GM18951 (cell line): Measurements from ENCODE around the gene OR52K1.
"Not testable (repeated sequence)": the region's sequence is repeated elsewhere in the genome, so short reads cannot be mapped to it uniquely, and the experiment has no call there.

Experiments
- POLR2A ChIP-seq: IDR thresholded peaks from 4 replicates; pipeline ENCODE4 v1.6.1; 2011; ENCODE audit warnings: mild to moderate bottlenecking; ENCODE audit not compliant: insufficient read length, insufficient read depth; ENCODE audit errors: extremely low read depth
- in situ Hi-C: fragments of 300-500 bp; cut with MboI; formaldehyde crosslinking; loops from one replicate; pipeline ENCODE4 v1.12.0; 2022; ENCODE audit warnings: low sequenced_read_pairs, mixed read lengths, inconsistent platforms; ENCODE audit not compliant: unreplicated experiment

OR52K1 gene

GRCh38 chr11:4496557-4497248, 14.3 kb downstream of the OR52K1 start:
- in situ Hi-C loops = loop anchor here (10.0 kb wide), 1 partner anchor 302 kb away; no protein-coding TSS in a partner anchor
- no peak for TF ChIP-seq POLR2A

GRCh38 chr11:4508886-4509285, 26.4 kb downstream of the OR52K1 start:
- in situ Hi-C loops = no loop called here
- no peak for TF ChIP-seq POLR2A

- no peak for TF ChIP-seq POLR2A
Measured at GRCh38 chr11:4511282-4512245, 29.1 kb downstream of the OR52K1 start.

GRCh38 chr11:4514196-4514595, 31.8 kb downstream of the OR52K1 start:
- in situ Hi-C loops = no loop called here
- TF ChIP-seq POLR2A = no peak

More at GRCh38 chr11:4511282-4512245, 29.1 kb downstream of the OR52K1 start:
- in situ Hi-C loops = no loop called here

GRCh38 chr11:4522339-4522738, 39.9 kb downstream of the OR52K1 start:
- no peak for TF ChIP-seq POLR2A
- in situ Hi-C loops = no loop called here

GRCh38 chr11:4522752-4523151, 40.3 kb downstream of the OR52K1 start:
- TF ChIP-seq POLR2A = no peak
- in situ Hi-C loops = no loop called here

GRCh38 chr11:4523666-4524065, 41.2 kb downstream of the OR52K1 start:
- in situ Hi-C loops = no loop called here
- no peak for TF ChIP-seq POLR2A

GRCh38 chr11:4527926-4528325, 45.5 kb downstream of the OR52K1 start:
- in situ Hi-C loops = no loop called here
- no peak for TF ChIP-seq POLR2A

- in situ Hi-C loops = not testable (repeated sequence)
Measured at GRCh38 chr11:4531686-4532085, 49.2 kb downstream of the OR52K1 start.

- in situ Hi-C loops = loop anchor here (10.0 kb wide), 1 partner anchor 355 kb away; no protein-coding TSS in a partner anchor
- no peak for TF ChIP-seq POLR2A
Measured at GRCh38 chr11:4539603-4540219, 57.3 kb downstream of the OR52K1 start.

- no peak for TF ChIP-seq POLR2A
- in situ Hi-C loops = loop anchor here (10.0 kb wide), 1 partner anchor 356 kb away; no protein-coding TSS in a partner anchor
Measured at GRCh38 chr11:4541071-4541470, 58.6 kb downstream of the OR52K1 start.
